CD14-positive monocyte (primary cell): ENCODE measurements around the gene PPIP5K1. TPM values are rescaled to one million over a fixed set of nuclear protein-coding genes. Genes with fewer than 3 reads are reported as not detected.
A peak's percentile ranks its signal among the peaks of the same experiment; 100 is the strongest.
"Not testable (repeated sequence)": the region's sequence is repeated elsewhere in the genome, so short reads cannot be mapped to it uniquely, and the experiment has no call there.

Source experiments
- DNase-seq, 3 donors: peaks; one replicate each; pipeline ENCODE4 v3.0.0-alpha.2; 2011 to 2022
- H2AFZ ChIP-seq: 2 replicates; pipeline ENCODE4 v1.6.0; 2012; ENCODE audit warnings: mild to moderate bottlenecking, low read depth, low read length, inconsistent platforms; ENCODE audit not compliant: insufficient read depth, poor library complexity, severe bottlenecking
- H3K27ac ChIP-seq, 2 donors: 1 replicate in 1 of 2; 2 replicates in 1 of 2; pipeline ENCODE4 v1.5.1; 2012 to 2013; ENCODE audit warnings: low read length in 2 of 2, control low read depth in 1 of 2, inconsistent platforms in 1 of 2, low read depth in 1 of 2, mild to moderate bottlenecking in 1 of 2
- H3K27me3 ChIP-seq, 2 donors: one replicate each; pipeline versions ENCODE4 v1.6.0 to v1.6.1; 2011 to 2013; ENCODE audit warnings: low read length in 2 of 2; ENCODE audit not compliant: control insufficient read depth in 2 of 2, insufficient read depth in 2 of 2
- H3K36me3 ChIP-seq, 2 donors: replicated peaks in 1 of 2; 1 replicate in 1 of 2; 2 replicates in 1 of 2; pipeline versions ENCODE4 v1.5.1 to v1.6.1; 2012 to 2013; ENCODE audit warnings: low read length in 2 of 2, control low read depth in 1 of 2, inconsistent platforms in 1 of 2, mild to moderate bottlenecking in 1 of 2; ENCODE audit not compliant: insufficient read depth in 2 of 2, control insufficient read depth in 1 of 2
- H3K4me1 ChIP-seq, 2 donors: 1 replicate in 1 of 2; 2 replicates in 1 of 2; pipeline versions ENCODE4 v1.5.1 to v1.6.1; 2012 to 2013; ENCODE audit warnings: low read length in 2 of 2, control low read depth in 1 of 2, inconsistent platforms in 1 of 2, mild to moderate bottlenecking in 1 of 2, moderate library complexity in 1 of 2; ENCODE audit not compliant: insufficient read depth in 2 of 2, control insufficient read depth in 1 of 2
- H3K4me2 ChIP-seq: replicated peaks from 2 replicates; pipeline ENCODE3; 2012; ENCODE audit warnings: low read length, moderate library complexity, mild to moderate bottlenecking; ENCODE audit not compliant: poor library complexity, severe bottlenecking; ENCODE audit errors: extremely low read depth
- H3K4me3 ChIP-seq, 3 experiments: fragments of 200-600 bp in 1 of 3; sonication (generic) in 1 of 3; replicated peaks in 1 of 3; 1 replicate in 2 of 3; 2 replicates in 1 of 3; pipeline ENCODE4 v1.5.1; 2011 to 2013; ENCODE audit warnings: low read length in 3 of 3, mild to moderate bottlenecking in 3 of 3, control low read depth in 2 of 3, low read depth in 2 of 3, inconsistent platforms in 1 of 3, moderate library complexity in 1 of 3
- H3K79me2 ChIP-seq: 2 replicates; pipeline ENCODE4 v1.6.0; 2012; ENCODE audit warnings: mild to moderate bottlenecking, control low read depth, inconsistent platforms, low read length, moderate library complexity; ENCODE audit not compliant: insufficient read depth
- H3K9ac ChIP-seq: 2 replicates; pipeline ENCODE4 v1.6.0; 2017; ENCODE audit warnings: low read length, mild to moderate bottlenecking; ENCODE audit not compliant: insufficient read depth, poor library complexity, severe bottlenecking
- H3K9me3 ChIP-seq, 2 donors: replicated peaks in 1 of 2; 1 replicate in 1 of 2; 2 replicates in 1 of 2; pipeline versions ENCODE4 v1.5.1 to v1.6.1; 2012 to 2013; ENCODE audit warnings: low read length in 2 of 2, control low read depth in 1 of 2; ENCODE audit not compliant: control insufficient read depth in 1 of 2, insufficient read depth in 1 of 2
- H4K20me1 ChIP-seq: 2 replicates; pipeline ENCODE4 v1.6.0; 2012; ENCODE audit warnings: mild to moderate bottlenecking, low read length, control low read depth, moderate library complexity; ENCODE audit not compliant: insufficient read depth
- H3K27ac Mint-ChIP-seq, 7 donors: one replicate each; pipeline ENCODE4 v1.8.0; 2020; ENCODE audit warnings: mild to moderate bottlenecking in 7 of 7, mixed read lengths in 7 of 7, moderate library complexity in 6 of 7, inconsistent platforms in 2 of 7
- H3K27me3 Mint-ChIP-seq, 3 donors: one replicate each; pipeline ENCODE4 v1.8.0; 2021 to 2022; ENCODE audit warnings: low read depth in 3 of 3, mild to moderate bottlenecking in 3 of 3, mixed read lengths in 3 of 3, moderate library complexity in 3 of 3, inconsistent platforms in 1 of 3
- H3K36me3 Mint-ChIP-seq, 2 donors: one replicate each; pipeline ENCODE4 v1.8.0; 2020; ENCODE audit warnings: mixed read lengths in 2 of 2, inconsistent platforms in 1 of 2, mild to moderate bottlenecking in 1 of 2
- H3K4me1 Mint-ChIP-seq: one replicate; pipeline ENCODE4 v1.8.0; 2020; ENCODE audit warnings: mild to moderate bottlenecking, mixed read lengths
- H3K4me3 Mint-ChIP-seq, 2 donors: one replicate each; pipeline ENCODE4 v1.8.0; 2020; ENCODE audit warnings: mild to moderate bottlenecking in 2 of 2, mixed read lengths in 2 of 2, moderate library complexity in 1 of 2
- H3K9me3 Mint-ChIP-seq, 7 donors: one replicate each; pipeline ENCODE4 v1.8.0; 2020 to 2022; ENCODE audit warnings: mixed read lengths in 7 of 7, mild to moderate bottlenecking in 6 of 7, moderate library complexity in 6 of 7, inconsistent platforms in 2 of 7
- CTCF ChIP-seq: fragments of 200-600 bp; IDR thresholded peaks from one replicate; pipeline ENCODE4 v1.8.0; 2022; ENCODE audit warnings: antibody characterized with exemption, mild to moderate bottlenecking
- WGBS: methylation state at CpG from one replicate; pipeline ENCODE4 v1.1.5; 2013; ENCODE audit warnings: missing lambda C conversion rate; ENCODE audit not compliant: insufficient coverage; 5-methylcytosine and 5-hydroxymethylcytosine counted together
- intact Hi-C, 2 donors: fragments of 100-400 bp; cut with micrococcal nuclease; formaldehyde crosslinking; loops; one replicate each; pipeline versions ENCODE4 v1.15.0 to v1.15.1; 2023
- polyA plus RNA-seq, 3 donors: library from polyadenylated mRNA; depleted of rRNA in 1 of 3; unstranded in 2 of 3; stranded (reverse) in 1 of 3; fragments of 300-500 nt in 2 of 3; fragments of >200 nt in 1 of 3; fragmentation: Illumina TruSeq in 2 of 3; gene quantifications; 1 replicate in 2 of 3; 2 replicates in 1 of 3; pipeline ENCODE4 v1.2.3, GENCODE V29; 2012 to 2021

Gene PPIP5K1
- polyA plus RNA-seq, 3 donors: 0.95 to 19.9 (median 2.0) TPM

- Histone ChIP-seq H3K9ac (no peak overlapping the region), H3K4me2 (no peak overlapping the region), H3K4me3 (no peak overlapping the region), H3K27me3 (no peaks in the 10 kb centered on the region), H3K27ac (no peak overlapping the region), H3K9me3 (no peaks in the 10 kb centered on the region), H2AFZ (no peak overlapping the region), H3K4me1 (no peaks in the 10 kb centered on the region), H4K20me1 (no peaks in the 10 kb centered on the region), H3K36me3 (peaks cover 0 to 17% of the 10 kb centered on the region in 2 donors), H3K79me2 (no peaks in the 10 kb centered on the region)
- Mint-ChIP-seq H3K27ac (peak overlapping the region in 1 of 7 donors; percentile 45), H3K36me3 (peaks cover 16 to 28% of the 10 kb centered on the region in 2 donors), H3K4me3 (no peak overlapping the region), H3K27me3 (peaks cover 0 to 3% (median 0%) of the 10 kb centered on the region in 3 donors), H3K4me1 (no peaks in the 10 kb centered on the region), H3K9me3 (no peaks in the 10 kb centered on the region)
- intact Hi-C loops: no loop called here
- 100% methylated on average over 1 of the region's 2 CpGs for WGBS
- no peak for DNase-seq
- TF ChIP-seq CTCF: no peak
Observed at GRCh38 chr15:43538091-43538490, 51.9 kb downstream of the PPIP5K1 start.

GRCh38 chr15:43534897-43535296 lies 55.1 kb downstream of the PPIP5K1 start:
- H3K36me3 ChIP-seq: peaks cover 0 to 17% of the 10 kb centered on the region in 2 donors
- peaks cover 0 to 4% (median 0%) of the 10 kb centered on the region in 3 donors for H3K27me3 Mint-ChIP-seq
- no peak overlapping the region for H3K9ac ChIP-seq
- WGBS: 96% methylated on average over 3 of the region's 3 CpGs
- H3K4me1 Mint-ChIP-seq: no peaks in the 10 kb centered on the region
- no peaks in the 10 kb centered on the region for H3K27me3 ChIP-seq
- H3K9me3 Mint-ChIP-seq: no peaks in the 10 kb centered on the region
- TF ChIP-seq CTCF: no peak
- no peak for DNase-seq
- H3K36me3 Mint-ChIP-seq: peaks cover 16 to 28% of the 10 kb centered on the region in 2 donors
- no peak overlapping the region for H3K4me3 ChIP-seq
- no peak overlapping the region for H3K27ac Mint-ChIP-seq
- intact Hi-C loops: no loop called here
- no peaks in the 10 kb centered on the region for H4K20me1 ChIP-seq
- H3K4me1 ChIP-seq: no peaks in the 10 kb centered on the region
- H3K4me2 ChIP-seq: no peak overlapping the region
- no peak overlapping the region for H3K4me3 Mint-ChIP-seq
- no peaks in the 10 kb centered on the region for H3K9me3 ChIP-seq
- no peak overlapping the region for H3K27ac ChIP-seq
- H2AFZ ChIP-seq: no peak overlapping the region
- no peaks in the 10 kb centered on the region for H3K79me2 ChIP-seq

- DNase-seq, H3K79me2 ChIP-seq, H3K4me2 ChIP-seq, H3K27ac Mint-ChIP-seq, H2AFZ ChIP-seq, H3K4me3 Mint-ChIP-seq, intact Hi-C loops, H3K27me3 ChIP-seq, H3K27ac ChIP-seq, H3K4me1 Mint-ChIP-seq, H3K4me1 ChIP-seq, H3K9ac ChIP-seq, H3K9me3 Mint-ChIP-seq, H3K4me3 ChIP-seq, H3K9me3 ChIP-seq, H3K27me3 Mint-ChIP-seq, H4K20me1 ChIP-seq: not testable (repeated sequence)
- peaks cover 12 to 22% of the 10 kb centered on the region in 2 donors for H3K36me3 Mint-ChIP-seq
- WGBS: 94% methylated on average over 2 of the region's 5 CpGs
- peaks cover 0 to 17% of the 10 kb centered on the region in 2 donors for H3K36me3 ChIP-seq
Observed at GRCh38 chr15:43532826-43533225, 57.2 kb downstream of the PPIP5K1 start.
